K562 (cell line): ENCODE measurements around the gene KLHL35. TPM values are rescaled to one million over a fixed set of nuclear protein-coding genes. Genes with fewer than 3 reads are reported as not detected.

Source experiments
- ATAC-seq: fragments of 200-7000 bp; cut with Tn5 transposase; 3 replicates; pipeline ENCODE4 v1.9.1; 2020; ENCODE audit warnings: moderate library complexity
- BruUV-seq: library from RNA; stranded (reverse); fragments of 400-500 nt; replicated peaks from 2 replicates; lab custom pipeline; 2021; lab: Mats Ljungman, UMichigan
- CTCF ChIA-PET: fragments of 300-600 bp; formaldehyde crosslinking; extraction: SDS; loops from one replicate; lab custom pipeline; 2021; ENCODE audit warnings: low intra/inter-chr PET ratio; lab: Yijun Ruan, JAX
- POLR2A ChIA-PET: fragments of 300-600, 350-650 bp; sonication (Branson Sonifier 250); formaldehyde crosslinking; extraction: SDS; loops from one replicate; lab custom pipeline; 2021; ENCODE audit warnings: antibody characterized with exemption, inconsistent platforms; lab: Yijun Ruan, JAX
- DNase-seq, 4 experiments: peaks; one replicate each; pipeline versions ENCODE4 v3.0.0 to v3.0.0-alpha.2; 2011 to 2018; ENCODE audit warnings: low spot score in 3 of 4, mixed read lengths in 3 of 4; ENCODE audit errors: extremely low read depth in 1 of 4
- FAIRE-seq: peaks from 2 replicates; lab custom pipeline; 2011; peaks lifted over from hg19 to GRCh38; lab: Jason Lieb, UNC
- H2AFZ ChIP-seq: 2 replicates; pipeline ENCODE4 v1.6.0; 2011; ENCODE audit warnings: low read depth, low read length, control low read depth, inconsistent platforms
- H3K27ac ChIP-seq: fragments of 200-600 bp; 3 replicates; pipeline ENCODE4 v1.8.0; 2011; ENCODE audit warnings: low read depth, mild to moderate bottlenecking, control low read depth, inconsistent platforms, low read length, moderate library complexity, mixed read lengths; ENCODE audit errors: extremely low read depth
- H3K27me3 ChIP-seq, 2 experiments: fragments of 300-600 bp in 1 of 2; 2 replicates in 1 of 2; 3 replicates in 1 of 2; pipeline versions ENCODE4 v1.6.0 to v1.8.0; 2011; ENCODE audit warnings: inconsistent platforms in 2 of 2, low read length in 2 of 2, mild to moderate bottlenecking in 1 of 2, mixed read lengths in 1 of 2, moderate library complexity in 1 of 2; ENCODE audit not compliant: control insufficient read depth in 2 of 2, insufficient read depth in 2 of 2
- H3K36me3 ChIP-seq: fragments of 300-600 bp; 3 replicates; pipeline ENCODE4 v1.8.0; 2011; ENCODE audit warnings: mild to moderate bottlenecking, low read length, inconsistent platforms; ENCODE audit not compliant: control insufficient read depth, insufficient read depth
- H3K4me1 ChIP-seq, 2 experiments: fragments of 200-600 bp in 1 of 2; replicated peaks in 1 of 2; 2 replicates in 1 of 2; 3 replicates in 1 of 2; pipeline versions ENCODE4 v1.5.1 to v1.8.0; 2011; ENCODE audit warnings: inconsistent platforms in 2 of 2, low read length in 2 of 2, mild to moderate bottlenecking in 1 of 2, mixed read lengths in 1 of 2, moderate library complexity in 1 of 2; ENCODE audit not compliant: control insufficient read depth in 2 of 2, insufficient read depth in 2 of 2
- H3K4me2 ChIP-seq: 2 replicates; pipeline ENCODE4 v1.6.1; 2011; ENCODE audit warnings: low read length, control low read depth, inconsistent platforms, mixed read lengths; ENCODE audit not compliant: insufficient read depth
- H3K4me3 ChIP-seq: fragments of 200-600 bp; sonication (generic), shearing (Covaris generic); 2 replicates; pipeline ENCODE4 v1.5.1; 2016; ENCODE audit warnings: control low read depth, inconsistent platforms
- H3K79me2 ChIP-seq: fragments of 200-600 bp; 3 replicates; pipeline ENCODE4 v1.8.0; 2011; ENCODE audit warnings: low read length, inconsistent platforms; ENCODE audit not compliant: control insufficient read depth, insufficient read depth
- H3K9ac ChIP-seq, 2 experiments: 2 replicates each; pipeline versions ENCODE4 v1.6.0 to v1.6.1; 2011; ENCODE audit warnings: low read depth in 2 of 2, low read length in 2 of 2, control low read depth in 1 of 2, inconsistent platforms in 1 of 2, mild to moderate bottlenecking in 1 of 2, mixed read lengths in 1 of 2; ENCODE audit not compliant: insufficient read depth in 1 of 2
- H3K9me1 ChIP-seq: one replicate; pipeline ENCODE4 v1.6.0; 2011; ENCODE audit warnings: inconsistent platforms, mild to moderate bottlenecking, low read length, moderate library complexity; ENCODE audit not compliant: control insufficient read depth, insufficient read depth
- H3K9me3 ChIP-seq: replicated peaks from 2 replicates; pipeline ENCODE4 v1.5.1; 2011; ENCODE audit warnings: low read depth, low read length, inconsistent platforms; ENCODE audit not compliant: control insufficient read depth, insufficient read depth
- H4K20me1 ChIP-seq: replicated peaks from 2 replicates; pipeline ENCODE4 v1.6.1; 2011; ENCODE audit warnings: low read length, inconsistent platforms, mixed read lengths; ENCODE audit not compliant: control insufficient read depth, insufficient read depth
- BACH1 ChIP-seq: fragments of 200-800 bp; sonication (Bioruptor generic); IDR thresholded peaks from 2 replicates; pipeline ENCODE4 v1.6.1; 2016; ENCODE audit warnings: missing genetic modification characterization, missing compliant biosample characterization
- CHD1 ChIP-seq: fragments of 200-600 bp; sonication (generic); IDR thresholded peaks from one replicate; pipeline ENCODE4 v1.6.1; 2012; ENCODE audit warnings: mild to moderate bottlenecking, moderate library complexity, low read length, inconsistent platforms
- HNRNPL ChIP-seq: fragments of 200-400 bp; formaldehyde crosslinking; IDR thresholded peaks from 2 replicates; pipeline ENCODE4 v1.6.1; 2017; ENCODE audit warnings: low read depth, mild to moderate bottlenecking, low read length
- KAT7 ChIP-seq: sonication (generic); formaldehyde crosslinking; IDR thresholded peaks from 2 replicates; pipeline ENCODE4 v1.8.0; 2022; ENCODE audit warnings: missing genetic modification reagents, mild to moderate bottlenecking, borderline replicate concordance
- RB1 ChIP-seq: fragments of 450-650 bp; IDR thresholded peaks from 2 replicates; pipeline ENCODE4 v1.6.1; 2017; ENCODE audit warnings: low read depth, mild to moderate bottlenecking
- RBFOX2 ChIP-seq: fragments of 200-400 bp; formaldehyde crosslinking; IDR thresholded peaks from 2 replicates; pipeline ENCODE4 v1.6.1; 2017; ENCODE audit warnings: low read depth, mild to moderate bottlenecking, low read length, moderate library complexity
- RBM25 ChIP-seq: fragments of 200-400 bp; formaldehyde crosslinking; IDR thresholded peaks from 2 replicates; pipeline ENCODE4 v1.6.1; 2018; ENCODE audit warnings: low read length, low read depth, moderate library complexity; ENCODE audit not compliant: severe bottlenecking
- SOX6 ChIP-seq: fragments of 450-650 bp; IDR thresholded peaks from 2 replicates; pipeline ENCODE4 v1.6.1; 2014; ENCODE audit warnings: mild to moderate bottlenecking
- TAF1 ChIP-seq: IDR thresholded peaks from 2 replicates; pipeline ENCODE4 v1.6.1; 2011; ENCODE audit warnings: mild to moderate bottlenecking, low read length, moderate library complexity; ENCODE audit not compliant: insufficient read depth, control insufficient read depth, severe bottlenecking; ENCODE audit errors: extremely low read depth
- TEAD4 ChIP-seq, 2 experiments: sonication (generic) in 1 of 2; formaldehyde crosslinking in 1 of 2; IDR thresholded peaks; 2 replicates each; pipeline versions ENCODE4 v1.6.1 to v1.8.0; 2012 to 2022; ENCODE audit warnings: borderline replicate concordance in 1 of 2, inconsistent platforms in 1 of 2, low read length in 1 of 2, mild to moderate bottlenecking in 1 of 2, missing genetic modification reagents in 1 of 2
- YY1 ChIP-seq, 3 experiments: IDR thresholded peaks; 2 replicates each; pipeline ENCODE4 v1.6.1; 2011; ENCODE audit warnings: low read length in 2 of 3, mild to moderate bottlenecking in 2 of 3, moderate library complexity in 2 of 3, borderline replicate concordance in 1 of 3, control low read depth in 1 of 3, low read depth in 1 of 3; ENCODE audit not compliant: insufficient read depth in 3 of 3, insufficient replicate concordance in 2 of 3, control insufficient read depth in 1 of 3, insufficient read length in 1 of 3; ENCODE audit errors: extremely low read depth in 1 of 3
- ZFP1 ChIP-seq: fragments of 450-650 bp; formaldehyde crosslinking; IDR thresholded peaks from 2 replicates; pipeline ENCODE4 v1.4.0; 2020; ENCODE audit warnings: mild to moderate bottlenecking, mixed read lengths
- WGBS: fragments of 100-300 bp; shearing (Covaris generic); methylation state at CpG from one replicate; pipeline ENCODE4 v1.1.6; 2016; ENCODE audit warnings: low coverage, mixed read lengths; ENCODE audit not compliant: insufficient coverage; ENCODE audit errors: missing lambda C conversion rate; 5-methylcytosine and 5-hydroxymethylcytosine counted together
- in situ Hi-C: fragments of 300-500 bp; cut with MboI; formaldehyde crosslinking; loops from 4 replicates; pipeline ENCODE4 v1.15.0; 2018; ENCODE audit warnings: inconsistent platforms, mixed read lengths
- intact Hi-C: fragments of 100-400 bp; cut with micrococcal nuclease; formaldehyde crosslinking; loops from 2 replicates; pipeline ENCODE4 v1.14.2; 2022
- polyA plus RNA-seq, 8 experiments: library from polyadenylated mRNA; depleted of rRNA in 4 of 8; stranded (reverse) in 5 of 8; unstranded in 3 of 8; fragments of >200 nt; fragmentation: Nextera tagmentation in 2 of 8; fragmentation: Illumina TruSeq in 1 of 8; extraction: Ambion mirVana in 2 of 8; extraction: Trizol in 1 of 8; gene quantifications; 2 replicates each; pipeline versions ENCODE4 v1.2.1 to v1.2.3, GENCODE V29; 2011 to 2014; ENCODE audit warnings: inconsistent platforms in 1 of 8, missing spikeins in 1 of 8
- total RNA-seq, 7 experiments: library from RNA; depleted of rRNA in 6 of 7; stranded (reverse); fragments of >200 nt in 6 of 7; fragmentation: Illumina TruSeq in 2 of 7; extraction: Trizol in 2 of 7; gene quantifications; 2 replicates each; pipeline versions ENCODE4 v1.2.1 to v1.2.3, GENCODE V29; 2011 to 2021; ENCODE audit warnings: low replicate concordance in 1 of 7
- TF ChIP-seq, protein P1 (sequence below): sonication (generic); IDR thresholded peaks from 2 replicates; pipeline ENCODE4 v1.6.1; 2016

Gene KLHL35
- total and polyA plus RNA-seq, 9 of the 15 experiments (the other 6 are each of a cell fraction or from before 2014, with no cell fraction given): not detected

DNA sequence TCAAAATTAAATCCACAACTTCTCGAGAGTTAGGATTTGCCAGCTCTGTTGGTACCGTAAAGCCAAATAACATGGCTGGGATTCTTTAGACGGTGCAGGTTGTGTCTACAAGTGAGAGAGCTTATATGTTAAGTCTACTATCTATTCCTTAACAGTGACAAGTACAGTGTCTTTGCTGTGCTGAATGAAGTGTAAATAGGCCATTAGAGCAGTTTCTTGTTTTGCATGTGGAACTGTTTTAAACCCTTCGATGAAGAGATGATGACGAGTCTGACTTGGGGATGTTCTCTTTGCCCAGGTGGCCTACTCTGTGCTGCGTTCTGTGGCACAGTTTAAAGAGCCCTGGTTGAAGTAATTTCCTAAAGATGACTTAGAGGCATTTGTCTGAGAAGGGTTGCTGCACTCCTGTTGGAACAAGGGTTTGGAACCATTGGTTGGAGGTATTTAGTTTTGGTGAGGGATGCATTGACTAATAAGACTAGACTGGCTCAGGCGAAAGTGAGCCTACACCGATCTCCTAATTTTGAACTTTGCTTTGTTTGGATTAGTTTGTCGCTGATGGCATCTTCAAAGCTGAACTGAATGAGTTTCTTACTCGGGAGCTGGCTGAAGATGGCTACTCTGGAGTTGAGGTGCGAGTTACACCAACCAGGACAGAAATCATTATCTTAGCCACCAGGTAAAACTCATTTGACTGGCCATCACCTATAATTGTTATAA is 32.7 kb downstream of the KLHL35 start:
- H3K4me1 ChIP-seq: peaks cover 14 to 31% of the 10 kb centered on the region in 2 experiments; a peak in 3 of 5 replicates
- no TSS peak for BruUV-seq
- H3K79me2 ChIP-seq: peaks cover 63% of the 10 kb centered on the region
- CTCF ChIA-PET: no interaction called here
- peaks cover 58% of the 10 kb centered on the region for H3K36me3 ChIP-seq
- intact Hi-C loops (no loop called here), in situ Hi-C loops (no loop called here)
- WGBS: under 1% methylated on average over 11 of the region's 11 CpGs
- peak overlapping the region; percentile 98 for H3K4me2 ChIP-seq
- H3K27ac ChIP-seq: peak overlapping the region; percentile 96
- TF ChIP-seq KAT7 (CRISPR knock-in tag) (0 out of 2 replicates have a peak, but pooled peaks have one; percentile 1), YY1 (IDR thresholded peaks at IDR 0.05; ENCODE audit: borderline replicate concordance in 1 of 3, control insufficient read depth in 1 of 3, extremely low read depth in 1 of 3, insufficient read depth in 3 of 3, insufficient read length in 1 of 3, insufficient replicate concordance in 2 of 3, low read depth in 1 of 3, low read length in 2 of 3) (peak in 1 of 3 experiments; percentile 58), TAF1 (peak; percentile 16), ZFP1 (CRISPR knock-in tag) (no peak), HNRNPL (peak; percentile 70; the same call in 1 of the 2 replicates), TEAD4 (IDR thresholded peaks at IDR 0.05; ENCODE audit: low read length) (0 out of 2 replicates have a peak, but pooled peaks have one; percentile 4), TEAD4 (CRISPR knock-in tag; IDR thresholded peaks at IDR 0.05; ENCODE audit: borderline replicate concordance) (no peak), RBM25 (no peak), RB1 (0 out of 2 replicates have a peak, but pooled peaks have one; percentile 31), BACH1 (tag) (0 out of 2 replicates have a peak, but pooled peaks have one; percentile 40), CHD1 (peak; percentile 16), RBFOX2 (peak; percentile 65; the same call in 1 of the 2 replicates), SOX6 (no peak)
- TF ChIP-seq, protein P1, sequence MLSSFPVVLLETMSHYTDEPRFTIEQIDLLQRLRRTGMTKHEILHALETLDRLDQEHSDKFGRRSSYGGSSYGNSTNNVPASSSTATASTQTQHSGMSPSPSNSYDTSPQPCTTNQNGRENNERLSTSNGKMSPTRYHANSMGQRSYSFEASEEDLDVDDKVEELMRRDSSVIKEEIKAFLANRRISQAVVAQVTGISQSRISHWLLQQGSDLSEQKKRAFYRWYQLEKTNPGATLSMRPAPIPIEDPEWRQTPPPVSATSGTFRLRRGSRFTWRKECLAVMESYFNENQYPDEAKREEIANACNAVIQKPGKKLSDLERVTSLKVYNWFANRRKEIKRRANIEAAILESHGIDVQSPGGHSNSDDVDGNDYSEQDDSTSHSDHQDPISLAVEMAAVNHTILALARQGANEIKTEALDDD: 0 out of 2 replicates have a peak, but pooled peaks have one; percentile 40
- peaks cover 17% of the 10 kb centered on the region for H3K9me1 ChIP-seq
- no peak overlapping the region for H2AFZ ChIP-seq
- ATAC-seq (peak; percentile 45), DNase-seq (peak in 1 of 4 experiments; percentile 44), FAIRE-seq (no peak)
- H3K27me3 ChIP-seq: no peaks in the 10 kb centered on the region
- peaks cover 56% of the 10 kb centered on the region for H4K20me1 ChIP-seq
- peak overlapping the region; percentile 96 to 100 for H3K9ac ChIP-seq
- POLR2A ChIA-PET: interaction anchor here (0.6 to 3.8 kb wide), 43 partner anchors 9 to 278 kb away, joined by 3 to 52 read pairs (median 5); partner anchors contain the start of genes ARRB1 and KLHL35
- H3K9me3 ChIP-seq: no peaks in the 10 kb centered on the region
- peak overlapping the region; percentile 91 for H3K4me3 ChIP-seq
